ENCODE data around the gene CETP. TPM values are rescaled to one million over a fixed set of nuclear protein-coding genes. Genes with fewer than 3 reads are reported as not detected.

CETP gene
- total and polyA plus RNA-seq, 2 of the 8 experiments (the other 6 are each of a cell fraction or from before 2014, with no cell fraction given) = not detected

DNA sequence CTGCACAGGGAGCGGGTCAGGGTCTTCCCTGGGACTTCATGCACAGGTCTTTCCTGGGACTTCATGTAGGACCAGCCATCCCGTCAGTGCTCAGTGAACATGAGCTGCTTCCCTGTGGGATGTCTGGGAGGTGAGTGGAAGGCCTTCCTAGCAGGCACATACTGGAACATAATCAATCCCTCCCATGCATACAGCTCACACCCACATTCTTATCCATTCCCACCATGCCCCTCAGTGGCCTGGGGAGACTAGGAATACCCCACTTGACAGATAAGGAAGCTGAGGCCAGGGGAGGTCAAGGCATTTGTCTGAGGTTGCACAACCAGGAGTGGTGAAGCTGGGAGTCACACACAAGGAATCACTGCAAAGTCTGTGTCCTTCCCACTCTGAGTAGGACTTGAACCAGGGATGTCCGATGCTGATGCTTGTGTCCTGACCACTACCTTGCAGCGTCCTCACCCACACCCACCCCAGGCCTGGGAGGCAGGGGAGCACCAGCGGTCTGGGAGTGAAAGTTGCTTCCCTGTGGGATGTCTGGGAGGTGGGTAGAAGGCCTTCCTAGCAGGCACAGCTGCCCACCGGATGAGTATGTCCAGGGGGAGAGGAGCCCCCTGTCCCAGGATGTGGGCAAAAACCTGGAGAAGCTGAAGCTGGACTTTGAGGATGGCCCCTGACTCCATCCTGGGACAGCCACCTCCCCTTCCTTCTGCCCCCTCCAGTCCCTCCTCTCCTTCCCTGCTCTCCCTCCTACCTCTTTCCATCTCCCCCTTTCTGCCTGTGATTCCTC lies 26.6 kb downstream of the CETP start (continued):
- TF ChIP-seq CTBP2 (IDR thresholded peaks at IDR 0.05; ENCODE audit: borderline replicate concordance, insufficient read depth, insufficient read length, low read length) = no peak
- TF ChIP-seq ZNF274 (IDR thresholded peaks at IDR 0.05; ENCODE audit: borderline replicate concordance, extremely low read depth, low read length) = no peak
- TF ChIP-seq POLR2AphosphoS5 (IDR thresholded peaks at IDR 0.05; ENCODE audit: low read depth, low read length) = no peak
- no peak for TF ChIP-seq SIRT6 (IDR thresholded peaks at IDR 0.05; ENCODE audit: low read length)
- no peak for TF ChIP-seq ATF2 (IDR thresholded peaks at IDR 0.05; ENCODE audit: low read length)
- TF ChIP-seq CREB1 (IDR thresholded peaks at IDR 0.05) = no peak
